ENCODE measurements around the gene IL20. TPM values are rescaled to one million over a fixed set of nuclear protein-coding genes. Genes with fewer than 3 reads are reported as not detected.

The IL20 gene
- total and polyA plus RNA-seq, 2 of the 13 experiments (the other 11 are each of a cell fraction or from before 2014, with no cell fraction given), result 0.05 TPM; not detected in 1

GRCh38 chr1:206829282-206829681 lies 36.1 kb upstream of the IL20 start (continued):
- no peak for TF ChIP-seq ZNF512 (CRISPR knock-in tag; IDR thresholded peaks at IDR 0.05)
- TF ChIP-seq ZNF776 (CRISPR knock-in tag; IDR thresholded peaks at IDR 0.05), result no peak
- no peak for TF ChIP-seq STAT6 (CRISPR knock-in tag; IDR thresholded peaks at IDR 0.05; ENCODE audit: borderline replicate concordance)
- no peak for TF ChIP-seq SNRNP70 (IDR thresholded peaks at IDR 0.05; ENCODE audit: low read depth, low read length)
- no peak for TF ChIP-seq MLX (CRISPR knock-in tag; IDR thresholded peaks at IDR 0.05)

- intact Hi-C loops (cut with micrococcal nuclease; ENCODE audit: unreplicated experiment) (no loop called here), in situ Hi-C loops (cut with HindIII; ENCODE audit: extremely low pct_ligation_motif_present, low pct_unique_long_range_greater_than_20kb) (no loop called here)
- Histone ChIP-seq H3K9ac (ENCODE audit: insufficient read depth, low read depth, low read length) (no peak overlapping the region), H3K4me3 (replicated peaks in 1 of 3; ENCODE audit: insufficient read depth in 1 of 3, low read depth in 2 of 3, low read length in 3 of 3) (no peak overlapping the region), H2AFZ (ENCODE audit: low read length) (no peak overlapping the region), H3K79me2 (ENCODE audit: insufficient read depth, low read length) (no peaks in the 10 kb centered on the region), H3K36me3 (replicated peaks in 1 of 2; ENCODE audit: control insufficient read depth in 1 of 2, insufficient read depth in 2 of 2, low read length in 2 of 2) (no peaks in the 10 kb centered on the region), H3K4me2 (ENCODE audit: low read depth, low read length) (no peak overlapping the region), H3K9me3 (ENCODE audit: low read length) (no peaks in the 10 kb centered on the region), H3K4me1 (ENCODE audit: insufficient read depth, low read length) (no peaks in the 10 kb centered on the region), H3K27ac (ENCODE audit: extremely low read length, insufficient read depth, low read length) (no peak overlapping the region), H3K27me3 (ENCODE audit: control insufficient read depth in 1 of 2, insufficient read depth in 2 of 2, low read length in 2 of 2) (peaks cover 0 to 7% of the 10 kb centered on the region in 2 experiments; a peak in 3 of 5 replicates), H4K20me1 (ENCODE audit: insufficient read depth, low read length) (no peaks in the 10 kb centered on the region)
- 23% methylated on average over 2 of the region's 2 CpGs for WGBS (ENCODE audit: low lambda C conversion rate)
- DNase-seq (ENCODE audit: low spot score) (no peak), ATAC-seq (no peak), FAIRE-seq (no peak)
- TF ChIP-seq ZKSCAN5 (CRISPR knock-in tag; IDR thresholded peaks at IDR 0.05) (no peak), ZNF891 (CRISPR knock-in tag; IDR thresholded peaks at IDR 0.05) (no peak), MXD1 (CRISPR knock-in tag; IDR thresholded peaks at IDR 0.05) (no peak), SMC3 (IDR thresholded peaks at IDR 0.05; ENCODE audit: low read length) (no peak), ZNF496 (CRISPR knock-in tag; IDR thresholded peaks at IDR 0.05; ENCODE audit: insufficient replicate concordance) (no peak), SPEN (CRISPR knock-in tag; IDR thresholded peaks at IDR 0.05; ENCODE audit: low read depth) (no peak), MAZ (IDR thresholded peaks at IDR 0.05; ENCODE audit: borderline replicate concordance, low read depth, low read length) (no peak), MAZ (CRISPR knock-in tag; IDR thresholded peaks at IDR 0.05; ENCODE audit: low read depth) (no peak), SIX4 (CRISPR knock-in tag; IDR thresholded peaks at IDR 0.05) (no peak), KDM5B (CRISPR knock-in tag; IDR thresholded peaks at IDR 0.05; ENCODE audit: borderline replicate concordance) (no peak), TRAFD1 (CRISPR knock-in tag; IDR thresholded peaks at IDR 0.05; ENCODE audit: borderline replicate concordance) (no peak)
- no TSS peak for BruUV-seq (replicated peaks)
- POLR2A ChIA-PET, result no interaction called here
- CTCF ChIA-PET (ENCODE audit: low intra/inter-chr PET ratio, low total read pairs), result no interaction called here
Measured at GRCh38 chr1:206829875-206830274, 35.5 kb upstream of the IL20 start.
